K562 (cell line): Measurements from ENCODE around the gene SEZ6.

ENCODE experiments used
- ARHGAP35 ChIP-seq: fragments of 450-650 bp; IDR thresholded peaks from 2 replicates; pipeline ENCODE4 v1.6.1; 2018; ENCODE audit not compliant: partially characterized antibody
- CEBPB ChIP-seq: fragments of 450-650 bp; IDR thresholded peaks from 2 replicates; pipeline ENCODE4 v1.6.1; 2016; ENCODE audit warnings: missing genetic modification characterization, missing compliant biosample characterization
- GATAD2B ChIP-seq: fragments of 450-650 bp; IDR thresholded peaks from 2 replicates; pipeline ENCODE4 v1.6.1; 2017; ENCODE audit warnings: mild to moderate bottlenecking, borderline replicate concordance
- HDAC3 ChIP-seq: fragments of 450-650 bp; IDR thresholded peaks from 2 replicates; pipeline ENCODE4 v1.6.1; 2018; ENCODE audit warnings: borderline replicate concordance, mild to moderate bottlenecking, moderate library complexity; ENCODE audit not compliant: partially characterized antibody
- PHB ChIP-seq: fragments of 250-450 bp; sonication (Bioruptor Pico); IDR thresholded peaks from 2 replicates; pipeline ENCODE4 v1.5.0; 2021
- SMAD2 ChIP-seq: fragments of 150-350 bp; IDR thresholded peaks from 2 replicates; pipeline ENCODE4 v1.6.1; 2014; ENCODE audit warnings: low read depth, mild to moderate bottlenecking, low read length
- TEAD1 ChIP-seq, 2 experiments: fragments of 450-650 bp in 1 of 2; sonication (generic) in 1 of 2; formaldehyde crosslinking; IDR thresholded peaks; 2 replicates each; pipeline versions ENCODE4 v1.4.0 to v1.8.0; 2020 to 2022; ENCODE audit warnings: mild to moderate bottlenecking in 2 of 2, missing genetic modification reagents in 1 of 2
- ZNF197 ChIP-seq: fragments of 200-800 bp; sonication (Bioruptor generic); IDR thresholded peaks from 2 replicates; pipeline ENCODE4 v1.6.1; 2016; ENCODE audit warnings: low read depth, missing genetic modification characterization, missing compliant biosample characterization
- ZNF274 ChIP-seq: IDR thresholded peaks from 2 replicates; pipeline ENCODE4 v1.6.1; 2011; ENCODE audit warnings: low read depth, mild to moderate bottlenecking, low read length, moderate library complexity, borderline replicate concordance
- ZNF398 ChIP-seq: fragments of 250-450 bp; sonication (Bioruptor Pico); IDR thresholded peaks from 2 replicates; pipeline ENCODE4 v1.8.0; 2021; ENCODE audit warnings: moderate library complexity, mild to moderate bottlenecking, inconsistent platforms
- ZNF766 ChIP-seq: fragments of 200-800 bp; sonication (Bioruptor generic); conservative IDR thresholded peaks from 2 replicates; pipeline ENCODE4 v1.6.1; 2016; ENCODE audit warnings: missing genetic modification characterization, missing compliant biosample characterization
- ZZZ3 ChIP-seq: fragments of 450-650 bp; IDR thresholded peaks from 2 replicates; pipeline ENCODE4 v1.6.1; 2016; ENCODE audit warnings: antibody characterized with exemption, mild to moderate bottlenecking, moderate library complexity
- TF ChIP-seq, protein P1 (sequence below), 3 experiments: IDR thresholded peaks in 2 of 3; conservative IDR thresholded peaks in 1 of 3; 2 replicates each; pipeline ENCODE4 v1.5.1; 2011 to 2012; ENCODE audit warnings: low read length in 3 of 3, mild to moderate bottlenecking in 3 of 3, control low read depth in 2 of 3, improper control_type of control experiment in 1 of 3, inconsistent platforms in 1 of 3, low read depth in 1 of 3, mixed read lengths in 1 of 3, moderate library complexity in 1 of 3; ENCODE audit not compliant: insufficient read depth in 2 of 3

GRCh38 chr17:29051731-29052130 is 45.9 kb upstream of the SEZ6 start:
- TF ChIP-seq SMAD2: no peak
- TF ChIP-seq PHB (CRISPR knock-in tag): no peak
- TF ChIP-seq, protein P1, sequence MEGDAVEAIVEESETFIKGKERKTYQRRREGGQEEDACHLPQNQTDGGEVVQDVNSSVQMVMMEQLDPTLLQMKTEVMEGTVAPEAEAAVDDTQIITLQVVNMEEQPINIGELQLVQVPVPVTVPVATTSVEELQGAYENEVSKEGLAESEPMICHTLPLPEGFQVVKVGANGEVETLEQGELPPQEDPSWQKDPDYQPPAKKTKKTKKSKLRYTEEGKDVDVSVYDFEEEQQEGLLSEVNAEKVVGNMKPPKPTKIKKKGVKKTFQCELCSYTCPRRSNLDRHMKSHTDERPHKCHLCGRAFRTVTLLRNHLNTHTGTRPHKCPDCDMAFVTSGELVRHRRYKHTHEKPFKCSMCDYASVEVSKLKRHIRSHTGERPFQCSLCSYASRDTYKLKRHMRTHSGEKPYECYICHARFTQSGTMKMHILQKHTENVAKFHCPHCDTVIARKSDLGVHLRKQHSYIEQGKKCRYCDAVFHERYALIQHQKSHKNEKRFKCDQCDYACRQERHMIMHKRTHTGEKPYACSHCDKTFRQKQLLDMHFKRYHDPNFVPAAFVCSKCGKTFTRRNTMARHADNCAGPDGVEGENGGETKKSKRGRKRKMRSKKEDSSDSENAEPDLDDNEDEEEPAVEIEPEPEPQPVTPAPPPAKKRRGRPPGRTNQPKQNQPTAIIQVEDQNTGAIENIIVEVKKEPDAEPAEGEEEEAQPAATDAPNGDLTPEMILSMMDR (IDR thresholded peaks at IDR 0.05 in 2 of 3, conservative IDR thresholded peaks at IDR 0.05 in 1 of 3; ENCODE audit: insufficient read depth in 2 of 3, low read depth in 1 of 3, low read length in 3 of 3): no peak
- no peak for TF ChIP-seq ARHGAP35
- TF ChIP-seq TEAD1 (CRISPR knock-in tag; IDR thresholded peaks at IDR 0.05): no peak
- no peak for TF ChIP-seq ZNF766 (CRISPR knock-in tag)
- TF ChIP-seq GATAD2B: no peak
- no peak for TF ChIP-seq ZZZ3
- TF ChIP-seq HDAC3: no peak
- TF ChIP-seq CEBPB (tag): no peak
- TF ChIP-seq ZNF398: no peak
- no peak for TF ChIP-seq ZNF274
- TF ChIP-seq ZNF197 (CRISPR knock-in tag): no peak
